ENCODE results near the gene ELP4. TPM values are rescaled to one million over a fixed set of nuclear protein-coding genes. Genes with fewer than 3 reads are reported as not detected.

The ELP4 gene
- total RNA-seq, 1 experiment from 2014 or later, result 21.4 TPM

GRCh38 chr11:31690041-31690440 lies 180.5 kb downstream of the ELP4 start:
- Histone ChIP-seq H3K27me3 (ENCODE audit: insufficient read depth, low read length) (no peaks in the 10 kb centered on the region), H3K4me1 (ENCODE audit: control insufficient read depth in 1 of 2, insufficient read depth in 2 of 2, low read length in 2 of 2) (no peaks in the 10 kb centered on the region), H3K4me2 (ENCODE audit: low read length) (no peak overlapping the region), H3K9me2 (ENCODE audit: insufficient read depth) (no peaks in the 10 kb centered on the region), H3K4me3 (replicated peaks in 1 of 2; ENCODE audit: low read depth in 1 of 2, low read length in 2 of 2) (no peak overlapping the region), H3K9ac (ENCODE audit: low read length) (no peak overlapping the region), H3K9me3 (ENCODE audit: control insufficient read depth in 1 of 2, insufficient read depth in 1 of 2, low read depth in 1 of 2, low read length in 2 of 2) (no peaks in the 10 kb centered on the region), H3K27ac (ENCODE audit: low read depth, low read length) (no peak overlapping the region), H3K79me2 (ENCODE audit: insufficient read depth, low read length) (no peaks in the 10 kb centered on the region), H4K20me1 (ENCODE audit: insufficient read depth) (no peaks in the 10 kb centered on the region), H3K36me3 (ENCODE audit: control insufficient read depth in 1 of 2, insufficient read depth in 2 of 2, low read length in 2 of 2) (no peaks in the 10 kb centered on the region), H2AFZ (ENCODE audit: low read depth, low read length, poor library complexity, severe bottlenecking) (no peak overlapping the region)
- ChIA-PET RAD21 (ENCODE audit: low non-redundant PET in 1 of 2, low total read pairs in 2 of 2, uncharacterized antibody in 2 of 2, unreplicated experiment in 2 of 2) (no interaction called here), POLR2A (no interaction called here), CTCF (no interaction called here)
- no peak for ATAC-seq
- no TSS peak for BruUV-seq (replicated peaks)
- intact Hi-C loops (cut with micrococcal nuclease), result no loop called here
- DNase-seq (ENCODE audit: low read depth, low spot score), result no peak
- TF ChIP-seq ZNF274 (IDR thresholded peaks at IDR 0.05; ENCODE audit: low read depth, low read length) (no peak), POLR2A (IDR thresholded peaks at IDR 0.05; ENCODE audit: borderline replicate concordance, extremely low read depth, insufficient read depth, insufficient read length) (no peak), EGR1 (IDR thresholded peaks at IDR 0.05; ENCODE audit: low read depth) (no peak), POLR2AphosphoS5 (IDR thresholded peaks at IDR 0.05; ENCODE audit: low read depth, low read length) (no peak), SRF (IDR thresholded peaks at IDR 0.05; ENCODE audit: low read depth) (no peak)
- TF ChIP-seq, protein P1, sequence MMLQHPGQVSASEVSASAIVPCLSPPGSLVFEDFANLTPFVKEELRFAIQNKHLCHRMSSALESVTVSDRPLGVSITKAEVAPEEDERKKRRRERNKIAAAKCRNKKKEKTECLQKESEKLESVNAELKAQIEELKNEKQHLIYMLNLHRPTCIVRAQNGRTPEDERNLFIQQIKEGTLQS (IDR thresholded peaks at IDR 0.05), result no peak

DNA sequence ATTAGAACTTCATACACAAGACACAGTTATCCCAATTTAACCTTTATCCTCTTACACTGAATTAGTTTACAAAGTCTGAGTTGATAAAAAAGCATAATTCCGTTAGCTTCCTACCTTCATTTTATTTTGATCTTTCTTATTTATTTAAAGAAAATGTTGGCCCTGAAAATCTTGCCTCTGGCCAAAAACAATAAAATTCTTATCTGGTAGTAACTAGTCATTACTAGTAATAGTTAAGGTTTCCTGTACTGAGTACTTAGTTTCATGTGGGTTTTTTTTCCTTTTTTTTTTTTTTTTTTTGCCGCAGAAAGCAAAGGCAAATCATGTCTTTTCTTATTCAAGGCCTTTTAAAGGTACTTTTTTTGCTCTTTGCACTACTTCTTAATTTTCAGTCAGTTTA lies 180.9 kb downstream of the ELP4 start:
- no peaks in the 10 kb centered on the region for H3K9me3 ChIP-seq (ENCODE audit: control insufficient read depth in 1 of 2, insufficient read depth in 1 of 2, low read depth in 1 of 2, low read length in 2 of 2)
- BruUV-seq (replicated peaks), result no TSS peak
- no peaks in the 10 kb centered on the region for H3K27me3 ChIP-seq (ENCODE audit: insufficient read depth, low read length)
- no peak overlapping the region for H3K9ac ChIP-seq (ENCODE audit: low read length)
- DNase-seq (ENCODE audit: low read depth, low spot score) (no peak), ATAC-seq (no peak)
- TF ChIP-seq EZH2 (IDR thresholded peaks at IDR 0.05), result no peak
- no peak for TF ChIP-seq ELF1 (IDR thresholded peaks at IDR 0.05; ENCODE audit: borderline replicate concordance, low read depth)
- no peak for TF ChIP-seq SIN3A (IDR thresholded peaks at IDR 0.05; ENCODE audit: low read depth)
- TF ChIP-seq, protein P2, sequence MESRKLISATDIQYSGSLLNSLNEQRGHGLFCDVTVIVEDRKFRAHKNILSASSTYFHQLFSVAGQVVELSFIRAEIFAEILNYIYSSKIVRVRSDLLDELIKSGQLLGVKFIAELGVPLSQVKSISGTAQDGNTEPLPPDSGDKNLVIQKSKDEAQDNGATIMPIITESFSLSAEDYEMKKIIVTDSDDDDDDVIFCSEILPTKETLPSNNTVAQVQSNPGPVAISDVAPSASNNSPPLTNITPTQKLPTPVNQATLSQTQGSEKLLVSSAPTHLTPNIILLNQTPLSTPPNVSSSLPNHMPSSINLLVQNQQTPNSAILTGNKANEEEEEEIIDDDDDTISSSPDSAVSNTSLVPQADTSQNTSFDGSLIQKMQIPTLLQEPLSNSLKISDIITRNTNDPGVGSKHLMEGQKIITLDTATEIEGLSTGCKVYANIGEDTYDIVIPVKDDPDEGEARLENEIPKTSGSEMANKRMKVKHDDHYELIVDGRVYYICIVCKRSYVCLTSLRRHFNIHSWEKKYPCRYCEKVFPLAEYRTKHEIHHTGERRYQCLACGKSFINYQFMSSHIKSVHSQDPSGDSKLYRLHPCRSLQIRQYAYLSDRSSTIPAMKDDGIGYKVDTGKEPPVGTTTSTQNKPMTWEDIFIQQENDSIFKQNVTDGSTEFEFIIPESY (IDR thresholded peaks at IDR 0.05; ENCODE audit: extremely low read depth, insufficient replicate concordance, low read length), result no peak
- POLR2A ChIA-PET, result no interaction called here
- H3K36me3 ChIP-seq (ENCODE audit: control insufficient read depth in 1 of 2, insufficient read depth in 2 of 2, low read length in 2 of 2), result no peaks in the 10 kb centered on the region
- intact Hi-C loops (cut with micrococcal nuclease), result no loop called here
- no peak overlapping the region for H3K4me3 ChIP-seq (replicated peaks in 1 of 2; ENCODE audit: low read depth in 1 of 2, low read length in 2 of 2)
- no peaks in the 10 kb centered on the region for H3K9me2 ChIP-seq (ENCODE audit: insufficient read depth)
- no peak overlapping the region for H2AFZ ChIP-seq (ENCODE audit: low read depth, low read length, poor library complexity, severe bottlenecking)
- no peaks in the 10 kb centered on the region for H3K79me2 ChIP-seq (ENCODE audit: insufficient read depth, low read length)
- H3K27ac ChIP-seq (ENCODE audit: low read depth, low read length), result no peak overlapping the region
- RAD21 ChIA-PET (ENCODE audit: low non-redundant PET in 1 of 2, low total read pairs in 2 of 2, uncharacterized antibody in 2 of 2, unreplicated experiment in 2 of 2), result no interaction called here
- H3K4me2 ChIP-seq (ENCODE audit: low read length), result no peak overlapping the region
- no peaks in the 10 kb centered on the region for H3K4me1 ChIP-seq (ENCODE audit: control insufficient read depth in 1 of 2, insufficient read depth in 2 of 2, low read length in 2 of 2)
- CTCF ChIA-PET, result interaction anchor here (0.7 kb wide), 1 partner anchor 564 kb away, joined by 3 read pairs; no protein-coding TSS in a partner anchor
- H4K20me1 ChIP-seq (ENCODE audit: insufficient read depth), result no peaks in the 10 kb centered on the region

Data from HCT116 (cell line).